GM19438 (cell line): ENCODE measurements around the gene FLRT2.

Source experiments
- ATAC-seq: cut with Tn5 transposase; IDR thresholded peaks from one replicate; pipeline ENCODE4 v1.9.1; 2021; ENCODE audit warnings: low read depth; ENCODE audit not compliant: unreplicated experiment

FLRT2 gene

GRCh38 chr14:85530626-85531025, 682 bp downstream of the FLRT2 start:
- no peak for ATAC-seq

GRCh38 chr14:85531141-85531586, 1.2 kb downstream of the FLRT2 start:
- ATAC-seq = no peak

- no peak for ATAC-seq
These were observed 1.8 kb downstream of the FLRT2 start for GRCh38 chr14:85531587-85532373.

GRCh38 chr14:85532374-85533022, 2.6 kb downstream of the FLRT2 start:
- no peak for ATAC-seq

GRCh38 chr14:85533023-85533860, 3.3 kb downstream of the FLRT2 start:
- no peak for ATAC-seq

GRCh38 chr14:85533861-85534291, 3.9 kb downstream of the FLRT2 start:
- ATAC-seq = no peak

GRCh38 chr14:85534458-85535293, 4.7 kb downstream of the FLRT2 start:
- ATAC-seq = no peak

- ATAC-seq = no peak
These were observed 5.4 kb downstream of the FLRT2 start for GRCh38 chr14:85535321-85535720.

- no peak for ATAC-seq
These were observed 6.3 kb downstream of the FLRT2 start for GRCh38 chr14:85535991-85536832.

GRCh38 chr14:85536833-85537190, 6.9 kb downstream of the FLRT2 start:
- ATAC-seq = no peak

GRCh38 chr14:85537526-85537925, 7.6 kb downstream of the FLRT2 start:
- ATAC-seq = no peak

GRCh38 chr14:85538636-85539035, 8.7 kb downstream of the FLRT2 start:
- no peak for ATAC-seq

- ATAC-seq = no peak
These were observed 9.6 kb downstream of the FLRT2 start for GRCh38 chr14:85539510-85539909.

GRCh38 chr14:85542623-85543022, 12.7 kb downstream of the FLRT2 start:
- ATAC-seq = no peak

GRCh38 chr14:85545738-85546137, 15.8 kb downstream of the FLRT2 start:
- ATAC-seq = no peak

- no peak for ATAC-seq
These were observed 16.4 kb downstream of the FLRT2 start for GRCh38 chr14:85546390-85546789.

GRCh38 chr14:85549697-85550096, 19.8 kb downstream of the FLRT2 start:
- no peak for ATAC-seq

GRCh38 chr14:85554106-85554505, 24.2 kb downstream of the FLRT2 start:
- ATAC-seq = no peak

GRCh38 chr14:85556267-85556666, 26.3 kb downstream of the FLRT2 start:
- no peak for ATAC-seq
